Adipocyte (in vitro differentiated cells): Measurements from ENCODE around the gene ISL2.

Experiments used
- DNase-seq: peaks from one replicate; pipeline ENCODE4 v3.0.0-alpha.2; 2015; ENCODE audit warnings: low read depth
- H3K27me3 ChIP-seq: replicated peaks from 2 replicates; pipeline ENCODE4 v1.7.0; 2013; ENCODE audit warnings: mild to moderate bottlenecking, low read length, moderate library complexity; ENCODE audit not compliant: control insufficient read depth, insufficient read depth
- H3K36me3 ChIP-seq: 2 replicates; pipeline ENCODE4 v1.7.0; 2013; ENCODE audit warnings: low read length, mild to moderate bottlenecking, moderate library complexity; ENCODE audit not compliant: control insufficient read depth, insufficient read depth, severe bottlenecking
- H3K4me1 ChIP-seq: 2 replicates; pipeline ENCODE4 v1.7.0; 2013; ENCODE audit warnings: mild to moderate bottlenecking, low read length, moderate library complexity; ENCODE audit not compliant: control insufficient read depth, insufficient read depth
- H3K4me3 ChIP-seq: 2 replicates; pipeline ENCODE4 v1.7.0; 2013; ENCODE audit warnings: mild to moderate bottlenecking, low read length, moderate library complexity
- H3K9ac ChIP-seq: 2 replicates; pipeline ENCODE4 v1.7.0; 2013; ENCODE audit warnings: mild to moderate bottlenecking, low read length, moderate library complexity
- H3K9me3 ChIP-seq: 2 replicates; pipeline ENCODE4 v1.7.0; 2013; ENCODE audit warnings: mild to moderate bottlenecking, low read length, moderate library complexity; ENCODE audit not compliant: control insufficient read depth

ISL2 gene

DNA sequence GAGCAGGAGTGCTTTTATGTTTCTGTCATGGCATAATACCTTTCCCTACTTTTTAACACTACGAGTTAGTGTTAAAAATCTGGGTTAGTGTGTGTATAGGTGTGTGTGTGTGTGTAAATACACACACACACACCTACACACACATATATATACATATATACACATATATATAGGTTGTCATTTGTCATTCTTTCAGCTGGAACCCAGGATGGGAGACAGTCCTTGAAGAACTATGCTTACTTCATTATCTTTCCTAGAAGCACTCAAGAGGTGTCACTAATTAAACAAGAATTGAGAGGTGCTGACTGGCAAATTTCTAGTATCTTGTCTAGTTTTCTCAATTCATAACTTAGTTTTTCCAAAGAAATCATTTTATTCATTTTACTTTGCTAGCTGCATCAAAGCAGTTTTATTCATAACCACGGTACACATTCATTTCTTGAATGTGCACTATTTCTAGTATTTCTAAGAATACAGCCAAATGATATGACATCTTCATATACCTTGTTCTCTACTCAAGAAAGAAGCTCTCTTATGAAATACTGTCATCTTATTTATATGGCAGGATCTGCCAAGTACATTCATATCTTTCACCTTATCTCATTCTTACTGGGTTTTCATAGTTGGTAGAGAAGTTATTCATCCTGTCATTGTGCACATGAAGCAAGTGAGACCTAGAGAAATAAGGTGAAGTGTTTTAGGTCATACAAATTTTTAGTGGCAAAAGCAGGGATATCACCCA lies 46.6 kb downstream of the ISL2 start:
- H3K4me1 ChIP-seq, result no peaks in the 10 kb centered on the region
- no peaks in the 10 kb centered on the region for H3K9me3 ChIP-seq
- no peak overlapping the region for H3K4me3 ChIP-seq
- no peak for DNase-seq
- H3K27me3 ChIP-seq, result no peaks in the 10 kb centered on the region
- no peak overlapping the region for H3K9ac ChIP-seq
- no peaks in the 10 kb centered on the region for H3K36me3 ChIP-seq

DNA sequence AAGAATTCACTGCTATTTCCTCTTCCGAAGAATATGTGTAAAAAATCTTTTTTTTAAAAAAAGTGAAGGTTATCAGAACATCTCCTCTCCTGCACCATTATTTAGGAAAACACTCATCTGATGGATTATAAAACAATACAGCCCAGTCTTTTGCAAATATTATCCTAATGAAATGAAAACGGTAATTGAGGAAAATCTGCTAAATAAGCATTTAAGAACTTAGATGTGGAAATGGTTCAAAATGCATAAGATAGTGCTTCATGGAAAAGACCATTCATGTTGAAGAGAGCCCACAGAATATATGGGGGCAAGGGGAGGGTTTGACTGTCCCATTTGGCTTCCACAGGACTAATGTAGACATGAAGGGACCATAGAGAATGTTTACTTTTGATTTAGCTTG lies 47.8 kb downstream of the ISL2 start:
- no peaks in the 10 kb centered on the region for H3K9me3 ChIP-seq
- no peak overlapping the region for H3K4me3 ChIP-seq
- DNase-seq, result no peak
- no peaks in the 10 kb centered on the region for H3K27me3 ChIP-seq
- no peaks in the 10 kb centered on the region for H3K36me3 ChIP-seq
- no peak overlapping the region for H3K9ac ChIP-seq
- no peaks in the 10 kb centered on the region for H3K4me1 ChIP-seq

DNA sequence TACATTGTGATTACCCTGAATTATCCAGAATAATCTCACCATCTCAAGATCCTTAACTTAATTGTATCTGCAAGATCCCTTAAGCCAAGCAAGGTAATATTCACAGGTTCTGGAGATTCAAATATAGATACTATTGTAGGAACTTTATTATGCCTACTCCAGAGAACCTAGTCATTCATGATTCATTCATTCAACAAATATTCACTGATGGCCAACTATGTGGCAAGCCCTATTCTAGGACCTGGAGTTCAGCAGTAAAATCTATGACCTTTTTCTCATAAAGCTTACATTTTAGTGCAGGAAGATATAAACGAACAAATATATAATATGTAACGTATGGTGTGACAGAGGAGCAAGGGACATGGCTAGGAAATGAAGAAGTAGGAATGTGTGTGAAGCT lies 49.6 kb downstream of the ISL2 start:
- H3K9me3 ChIP-seq, result no peaks in the 10 kb centered on the region
- no peaks in the 10 kb centered on the region for H3K4me1 ChIP-seq
- no peak overlapping the region for H3K9ac ChIP-seq
- no peak for DNase-seq
- no peak overlapping the region for H3K4me3 ChIP-seq
- no peaks in the 10 kb centered on the region for H3K27me3 ChIP-seq
- H3K36me3 ChIP-seq, result no peaks in the 10 kb centered on the region

DNA sequence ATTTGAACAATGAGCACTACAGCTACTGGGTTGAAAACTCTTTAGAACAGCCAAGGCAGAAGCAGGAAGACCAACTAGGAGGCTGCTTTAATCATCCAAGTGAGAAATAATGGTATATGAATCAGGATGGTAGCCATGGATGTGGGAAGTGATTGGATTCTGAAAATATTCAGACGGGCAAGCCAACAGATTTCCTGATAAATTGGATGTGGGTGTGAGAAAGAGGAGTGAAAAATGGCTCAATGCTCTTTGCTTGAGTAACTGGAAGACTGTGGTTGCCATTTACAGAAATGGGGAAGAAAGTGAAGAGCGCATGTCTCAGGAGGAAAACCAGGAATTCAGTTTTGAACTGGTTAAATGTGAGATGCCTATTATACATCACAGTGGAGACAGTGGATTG lies 50.4 kb downstream of the ISL2 start:
- H3K9ac ChIP-seq, result no peak overlapping the region
- H3K9me3 ChIP-seq, result no peaks in the 10 kb centered on the region
- no peaks in the 10 kb centered on the region for H3K27me3 ChIP-seq
- H3K4me1 ChIP-seq, result no peaks in the 10 kb centered on the region
- no peak overlapping the region for H3K4me3 ChIP-seq
- DNase-seq, result no peak
- no peaks in the 10 kb centered on the region for H3K36me3 ChIP-seq

DNA sequence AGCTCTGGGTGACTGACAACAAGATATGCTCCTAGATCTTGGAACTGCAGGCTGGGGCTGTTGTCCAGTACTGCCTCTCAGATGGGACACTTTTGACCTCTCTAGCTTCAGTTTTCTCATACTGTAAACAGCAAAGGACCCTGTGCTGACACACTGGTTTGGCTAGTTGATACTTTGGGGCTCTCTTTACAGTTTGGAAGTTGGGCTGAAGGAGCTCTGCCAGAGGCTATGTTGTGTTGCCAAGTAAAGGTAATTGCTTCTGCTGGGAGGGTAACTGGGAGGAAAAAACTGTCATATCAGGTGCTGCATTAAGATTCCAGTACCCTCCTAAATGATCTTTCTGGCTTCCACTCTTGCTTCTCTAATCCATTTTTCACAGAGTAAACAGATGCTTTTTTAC lies 54.0 kb downstream of the ISL2 start:
- H3K36me3 ChIP-seq, result no peaks in the 10 kb centered on the region
- no peak overlapping the region for H3K9ac ChIP-seq
- no peaks in the 10 kb centered on the region for H3K27me3 ChIP-seq
- no peaks in the 10 kb centered on the region for H3K4me1 ChIP-seq
- DNase-seq, result no peak
- H3K9me3 ChIP-seq, result no peaks in the 10 kb centered on the region
- H3K4me3 ChIP-seq, result no peak overlapping the region

DNA sequence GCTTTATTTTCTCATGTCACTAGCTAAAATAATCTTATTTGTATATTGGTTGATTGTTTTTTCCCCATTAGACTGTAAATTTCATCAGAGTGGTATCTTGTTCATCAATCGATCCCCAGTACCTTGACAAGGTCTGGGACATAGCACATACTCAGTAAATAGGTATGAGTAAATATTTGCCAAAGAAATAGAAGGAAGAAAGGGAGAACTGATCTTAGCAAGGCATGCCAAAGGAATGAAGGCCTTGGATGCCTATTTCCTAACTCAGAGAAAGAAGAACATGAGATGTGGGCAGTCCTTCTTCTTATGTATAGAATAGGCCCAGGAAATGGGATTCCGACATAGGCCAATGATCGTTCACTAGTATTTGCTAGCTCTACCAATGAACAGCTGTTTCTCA lies 54.7 kb downstream of the ISL2 start:
- H3K27me3 ChIP-seq, result no peaks in the 10 kb centered on the region
- DNase-seq, result peak; percentile 9
- H3K4me1 ChIP-seq, result no peaks in the 10 kb centered on the region
- H3K4me3 ChIP-seq, result no peak overlapping the region
- H3K36me3 ChIP-seq, result no peaks in the 10 kb centered on the region
- H3K9ac ChIP-seq, result no peak overlapping the region
- no peaks in the 10 kb centered on the region for H3K9me3 ChIP-seq

DNA sequence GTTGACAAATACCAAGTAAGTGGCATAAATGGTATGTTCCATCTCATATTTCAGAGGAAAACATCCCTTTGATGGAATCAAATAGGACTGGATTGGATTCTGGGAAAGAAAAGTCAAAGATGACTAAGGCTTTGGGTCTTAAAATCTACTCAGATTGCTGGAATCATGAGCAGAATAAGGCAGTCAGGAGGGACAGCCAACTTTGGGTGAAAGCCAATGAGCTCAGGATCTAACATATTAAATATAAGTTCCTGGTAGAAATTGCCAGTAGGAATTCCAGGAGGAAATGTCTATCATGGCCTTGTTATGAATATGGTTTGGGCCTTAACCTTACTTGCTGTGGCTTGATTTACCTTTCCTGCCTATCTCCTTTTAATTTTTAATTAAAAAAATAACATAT lies 55.3 kb downstream of the ISL2 start:
- no peaks in the 10 kb centered on the region for H3K36me3 ChIP-seq
- DNase-seq, result peak; percentile 13
- no peaks in the 10 kb centered on the region for H3K9me3 ChIP-seq
- no peak overlapping the region for H3K4me3 ChIP-seq
- H3K27me3 ChIP-seq, result no peaks in the 10 kb centered on the region
- H3K4me1 ChIP-seq, result no peaks in the 10 kb centered on the region
- H3K9ac ChIP-seq, result no peak overlapping the region
